HEK293 (cell line): ENCODE measurements around the gene IFFO2.

Experiments
- ZNF114 ChIP-seq: fragments of 450-650 bp; formaldehyde crosslinking; IDR thresholded peaks from 2 replicates; pipeline ENCODE4 v1.5.0; 2017; ENCODE audit warnings: missing biosample characterization, missing genetic modification characterization
- ZNF214 ChIP-seq: fragments of 450-650 bp; formaldehyde crosslinking; IDR thresholded peaks from 2 replicates; pipeline ENCODE4 v1.5.1; 2017; ENCODE audit warnings: missing biosample characterization, mild to moderate bottlenecking, missing genetic modification characterization, borderline replicate concordance
- TF ChIP-seq, protein P1 (sequence below): fragments of 450-650 bp; formaldehyde crosslinking; IDR thresholded peaks from 2 replicates; pipeline ENCODE4 v1.5.1; 2016; ENCODE audit warnings: missing biosample characterization, missing genetic modification characterization

DNA sequence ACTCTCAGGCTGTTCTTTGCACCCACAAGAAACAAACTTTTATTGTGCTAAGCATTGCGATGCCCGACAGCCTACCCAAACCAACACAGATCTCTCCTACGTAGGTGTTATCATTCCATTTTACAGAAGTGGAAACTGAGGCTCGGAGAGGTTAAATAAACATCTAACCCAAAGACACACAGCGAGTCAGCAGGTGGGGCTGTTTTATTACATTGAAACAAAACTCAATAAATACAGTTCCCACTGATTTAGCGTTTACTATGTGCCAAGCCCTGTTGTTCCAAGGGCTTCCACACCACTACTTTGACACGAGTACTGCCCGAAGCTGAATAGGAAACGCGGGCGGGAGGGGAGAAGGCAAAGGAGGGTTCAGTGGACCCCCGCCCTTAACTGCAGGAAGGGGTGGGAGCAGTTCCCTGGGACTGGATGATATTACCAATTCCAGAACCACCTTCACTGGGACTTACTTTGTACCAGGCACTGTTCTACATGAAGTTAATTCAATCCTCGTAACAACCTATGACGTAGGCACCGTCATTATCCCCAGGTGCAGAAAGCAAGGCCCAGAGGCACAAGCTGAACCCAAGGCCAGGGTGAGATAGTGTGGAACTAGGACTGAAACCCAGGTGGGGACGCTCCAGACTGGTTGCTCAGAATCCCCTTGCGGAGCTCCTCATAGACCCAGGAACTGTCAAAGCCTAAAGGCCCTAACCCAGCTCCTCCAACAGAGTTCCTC is 34.8 kb downstream of the IFFO2 start:
- TF ChIP-seq ZNF114 (tag by site-specific recombination) (no peak), ZNF214 (tag by site-specific recombination) (no peak)
- TF ChIP-seq, protein P1, sequence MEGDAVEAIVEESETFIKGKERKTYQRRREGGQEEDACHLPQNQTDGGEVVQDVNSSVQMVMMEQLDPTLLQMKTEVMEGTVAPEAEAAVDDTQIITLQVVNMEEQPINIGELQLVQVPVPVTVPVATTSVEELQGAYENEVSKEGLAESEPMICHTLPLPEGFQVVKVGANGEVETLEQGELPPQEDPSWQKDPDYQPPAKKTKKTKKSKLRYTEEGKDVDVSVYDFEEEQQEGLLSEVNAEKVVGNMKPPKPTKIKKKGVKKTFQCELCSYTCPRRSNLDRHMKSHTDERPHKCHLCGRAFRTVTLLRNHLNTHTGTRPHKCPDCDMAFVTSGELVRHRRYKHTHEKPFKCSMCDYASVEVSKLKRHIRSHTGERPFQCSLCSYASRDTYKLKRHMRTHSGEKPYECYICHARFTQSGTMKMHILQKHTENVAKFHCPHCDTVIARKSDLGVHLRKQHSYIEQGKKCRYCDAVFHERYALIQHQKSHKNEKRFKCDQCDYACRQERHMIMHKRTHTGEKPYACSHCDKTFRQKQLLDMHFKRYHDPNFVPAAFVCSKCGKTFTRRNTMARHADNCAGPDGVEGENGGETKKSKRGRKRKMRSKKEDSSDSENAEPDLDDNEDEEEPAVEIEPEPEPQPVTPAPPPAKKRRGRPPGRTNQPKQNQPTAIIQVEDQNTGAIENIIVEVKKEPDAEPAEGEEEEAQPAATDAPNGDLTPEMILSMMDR (tag by site-specific recombination), result no peak
